ENCODE data around the gene BCL2L13. TPM values are rescaled to one million over a fixed set of nuclear protein-coding genes. Genes with fewer than 3 reads are reported as not detected.
"Not testable (repeated sequence)": the region's sequence is repeated elsewhere in the genome, so short reads cannot be mapped to it uniquely, and the experiment has no call there.

BCL2L13 gene
- polyA plus RNA-seq, 1 donor from 2014 or later = 41.8 TPM

GRCh38 chr22:17647991-17648390, 9.4 kb downstream of the BCL2L13 start:
- Mint-ChIP-seq H3K9me3 (no peaks in the 10 kb centered on the region), H3K4me3 (no peak overlapping the region), H3K36me3 (peaks cover 1% of the 10 kb centered on the region), H3K27ac (no peak overlapping the region), H3K4me1 (peaks cover 2 to 4% (median 4%) of the 10 kb centered on the region in 3 donors), H3K27me3 (no peaks in the 10 kb centered on the region)

GRCh38 chr22:17648569-17648968, 10.0 kb downstream of the BCL2L13 start:
- Mint-ChIP-seq H3K36me3 (peaks cover 1% of the 10 kb centered on the region), H3K27ac (no peak overlapping the region), H3K27me3 (no peaks in the 10 kb centered on the region), H3K4me1 (peaks cover 3 to 7% (median 4%) of the 10 kb centered on the region in 3 donors), H3K4me3 (no peak overlapping the region), H3K9me3 (no peaks in the 10 kb centered on the region)

- Mint-ChIP-seq H3K36me3 (peaks cover 5% of the 10 kb centered on the region), H3K9me3 (no peaks in the 10 kb centered on the region), H3K27ac (no peak overlapping the region), H3K27me3 (no peaks in the 10 kb centered on the region), H3K4me1 (peaks cover 0 to 4% (median 3%) of the 10 kb centered on the region in 3 donors), H3K4me3 (no peak overlapping the region)
Observed at GRCh38 chr22:17655289-17655688, 16.7 kb downstream of the BCL2L13 start.

DNA sequence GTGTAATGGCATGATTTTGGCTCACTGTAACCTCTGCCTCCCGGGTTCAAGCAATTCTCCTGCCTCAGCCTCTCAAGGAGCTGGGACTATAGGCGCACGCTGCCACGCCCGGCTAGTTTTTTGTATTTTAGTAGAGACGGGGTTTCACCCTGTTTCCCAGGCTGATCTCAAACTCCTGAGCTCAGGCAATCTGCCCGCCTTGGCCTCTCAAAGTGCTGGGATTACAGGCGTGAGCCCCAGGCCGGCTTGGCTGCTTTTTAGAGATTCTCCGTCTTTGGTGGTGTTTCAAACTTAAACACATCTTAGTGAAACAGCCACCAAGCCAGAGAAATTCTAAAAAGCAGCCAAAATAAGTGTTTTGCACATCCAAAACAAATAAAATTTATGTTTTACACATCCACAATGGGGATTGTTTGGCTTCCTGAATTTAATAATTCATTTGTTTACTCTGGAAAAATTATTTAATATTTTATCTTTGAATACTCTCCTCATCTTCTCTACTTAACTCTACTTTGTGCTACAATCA, 18.4 kb downstream of the BCL2L13 start:
- H3K9me3 Mint-ChIP-seq = no peaks in the 10 kb centered on the region
- H3K4me3 Mint-ChIP-seq = no peak overlapping the region
- no peak overlapping the region for H3K27ac Mint-ChIP-seq
- peaks cover 0 to 4% (median 2%) of the 10 kb centered on the region in 3 donors for H3K4me1 Mint-ChIP-seq
- H3K27me3 Mint-ChIP-seq = no peaks in the 10 kb centered on the region
- peaks cover 5% of the 10 kb centered on the region for H3K36me3 Mint-ChIP-seq

GRCh38 chr22:17664414-17665055, 26.0 kb downstream of the BCL2L13 start:
- peaks cover 3 to 5% (median 3%) of the 10 kb centered on the region in 3 donors for H3K4me1 Mint-ChIP-seq
- no peaks in the 10 kb centered on the region for H3K27me3 Mint-ChIP-seq
- no peak overlapping the region for H3K27ac Mint-ChIP-seq
- H3K9me3 Mint-ChIP-seq = peaks cover 0 to 8% (median 0%) of the 10 kb centered on the region in 3 donors
- H3K36me3 Mint-ChIP-seq = peaks cover 17% of the 10 kb centered on the region
- H3K4me3 Mint-ChIP-seq = peak overlapping the region in 1 of 4 donors; percentile 9

DNA sequence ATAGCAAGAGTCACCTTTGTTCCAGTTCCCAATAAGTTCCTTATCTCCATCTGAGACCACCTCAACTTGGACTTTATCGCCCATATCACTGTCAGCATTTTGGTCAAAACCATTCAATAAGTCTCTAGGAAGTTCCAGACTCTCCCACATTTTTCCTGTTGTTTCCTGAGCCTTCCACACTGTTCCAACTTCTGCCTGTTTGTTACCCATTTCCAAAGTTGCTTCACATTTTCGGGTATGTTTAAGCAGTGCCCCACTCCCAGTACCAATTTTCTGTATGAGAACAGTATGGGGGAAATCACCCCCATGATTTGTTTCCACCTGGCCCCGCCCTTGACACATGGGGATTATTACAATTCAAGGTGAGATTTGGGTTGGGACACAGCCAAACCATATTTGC, 26.7 kb downstream of the BCL2L13 start:
- H3K36me3 Mint-ChIP-seq = peaks cover 17% of the 10 kb centered on the region
- no peak overlapping the region for H3K27ac Mint-ChIP-seq
- peaks cover 0 to 8% (median 0%) of the 10 kb centered on the region in 3 donors for H3K9me3 Mint-ChIP-seq
- H3K27me3 Mint-ChIP-seq = no peaks in the 10 kb centered on the region
- H3K4me1 Mint-ChIP-seq = peaks cover 3 to 5% (median 4%) of the 10 kb centered on the region in 3 donors
- H3K4me3 Mint-ChIP-seq = no peak overlapping the region

GRCh38 chr22:17665854-17666253, 27.3 kb downstream of the BCL2L13 start:
- H3K4me1 Mint-ChIP-seq = peaks cover 3 to 5% (median 4%) of the 10 kb centered on the region in 3 donors
- peaks cover 21% of the 10 kb centered on the region for H3K36me3 Mint-ChIP-seq
- H3K4me3 Mint-ChIP-seq = no peak overlapping the region
- no peak overlapping the region for H3K27ac Mint-ChIP-seq
- H3K27me3 Mint-ChIP-seq = no peaks in the 10 kb centered on the region
- H3K9me3 Mint-ChIP-seq = peaks cover 0 to 8% (median 0%) of the 10 kb centered on the region in 3 donors

DNA sequence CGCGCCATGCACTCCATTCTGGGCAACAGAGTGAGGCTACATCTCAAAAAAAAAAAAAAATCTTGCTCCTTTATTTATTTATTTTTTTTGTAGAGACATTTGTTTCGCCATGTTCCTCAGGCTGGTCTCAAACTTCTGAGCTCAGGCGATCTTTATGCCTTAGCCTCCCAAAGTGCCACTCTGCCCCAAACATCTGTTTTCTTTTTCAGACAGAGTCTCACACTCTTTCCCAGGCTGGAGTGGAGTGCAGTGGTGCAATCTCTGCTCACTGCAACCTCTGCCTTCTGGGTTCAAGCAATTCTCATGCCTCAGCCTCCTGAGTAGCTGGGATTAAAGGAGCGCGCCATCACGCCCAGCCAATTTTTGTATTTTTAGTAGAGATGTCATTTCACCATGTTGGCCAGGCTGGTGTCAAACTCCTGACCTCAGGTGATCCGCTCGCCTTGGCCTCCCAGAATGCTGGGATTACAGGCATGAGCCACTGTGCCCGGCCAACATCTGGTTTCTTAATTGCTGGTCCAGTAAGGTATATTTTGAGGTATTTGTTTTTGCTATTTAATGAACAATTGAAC, 33.0 kb downstream of the BCL2L13 start:
- not testable (repeated sequence) for H3K27ac Mint-ChIP-seq, H3K9me3 Mint-ChIP-seq, H3K36me3 Mint-ChIP-seq, H3K27me3 Mint-ChIP-seq, H3K4me3 Mint-ChIP-seq
- peaks cover 0 to 14% (median 5%) of the 10 kb centered on the region in 3 donors for H3K4me1 Mint-ChIP-seq

GRCh38 chr22:17672417-17672991, 33.9 kb downstream of the BCL2L13 start:
- Mint-ChIP-seq H3K9me3 (no peaks in the 10 kb centered on the region), H3K27ac (no peak overlapping the region), H3K36me3 (peaks cover 6% of the 10 kb centered on the region), H3K4me1 (peaks cover 0 to 14% (median 5%) of the 10 kb centered on the region in 3 donors), H3K4me3 (no peak overlapping the region), H3K27me3 (no peaks in the 10 kb centered on the region)

- Mint-ChIP-seq H3K9me3 (no peaks in the 10 kb centered on the region), H3K27ac (peak overlapping the region in 1 of 3 donors; percentile 27), H3K4me1 (peaks cover 4 to 19% (median 6%) of the 10 kb centered on the region in 3 donors), H3K4me3 (no peak overlapping the region), H3K36me3 (peaks cover 6% of the 10 kb centered on the region), H3K27me3 (no peaks in the 10 kb centered on the region)
Observed at GRCh38 chr22:17674152-17674551, 35.6 kb downstream of the BCL2L13 start.

- no peak overlapping the region for H3K27ac Mint-ChIP-seq
- H3K27me3 Mint-ChIP-seq = no peaks in the 10 kb centered on the region
- no peak overlapping the region for H3K4me3 Mint-ChIP-seq
- no peaks in the 10 kb centered on the region for H3K9me3 Mint-ChIP-seq
- peaks cover 3 to 15% (median 6%) of the 10 kb centered on the region in 3 donors for H3K4me1 Mint-ChIP-seq
- H3K36me3 Mint-ChIP-seq = peaks cover 4% of the 10 kb centered on the region
Observed at GRCh38 chr22:17675584-17675983, 37.0 kb downstream of the BCL2L13 start.

GRCh38 chr22:17678817-17679385, 40.3 kb downstream of the BCL2L13 start:
- peaks cover 3% of the 10 kb centered on the region for H3K36me3 Mint-ChIP-seq
- H3K9me3 Mint-ChIP-seq = no peaks in the 10 kb centered on the region
- H3K4me1 Mint-ChIP-seq = peaks cover 0 to 19% (median 11%) of the 10 kb centered on the region in 3 donors
- H3K27me3 Mint-ChIP-seq = no peaks in the 10 kb centered on the region
- H3K27ac Mint-ChIP-seq = no peak overlapping the region
- H3K4me3 Mint-ChIP-seq = no peak overlapping the region

- Mint-ChIP-seq H3K9me3 (no peaks in the 10 kb centered on the region), H3K27ac (no peak overlapping the region), H3K36me3 (peaks cover 3% of the 10 kb centered on the region), H3K4me3 (no peak overlapping the region), H3K27me3 (no peaks in the 10 kb centered on the region), H3K4me1 (peaks cover 0 to 13% (median 7%) of the 10 kb centered on the region in 3 donors)
Observed at GRCh38 chr22:17684245-17684644, 45.7 kb downstream of the BCL2L13 start.

DNA sequence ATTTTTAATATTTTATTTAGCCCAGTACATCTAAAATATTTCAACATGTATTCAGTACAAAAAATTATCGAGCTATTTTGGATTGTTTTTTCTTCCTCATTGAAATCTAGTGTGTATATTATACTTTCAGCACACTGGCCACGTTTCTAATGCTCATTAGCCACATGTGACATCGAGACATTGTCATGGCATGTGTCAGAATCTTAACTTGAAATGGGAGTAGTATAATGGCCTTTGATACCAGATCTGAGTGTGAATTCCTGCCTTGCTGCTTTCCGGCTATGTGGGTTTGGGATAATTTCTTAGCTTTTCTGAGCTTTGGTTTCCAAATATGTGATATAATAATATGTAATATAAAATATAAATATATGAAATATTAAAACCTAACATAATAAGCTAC, 54.3 kb downstream of the BCL2L13 start:
- Mint-ChIP-seq H3K4me1 (peaks cover 2 to 4% (median 3%) of the 10 kb centered on the region in 3 donors), H3K9me3 (no peaks in the 10 kb centered on the region), H3K27me3 (no peaks in the 10 kb centered on the region), H3K27ac (no peak overlapping the region), H3K4me3 (no peak overlapping the region), H3K36me3 (no peaks in the 10 kb centered on the region)

DNA sequence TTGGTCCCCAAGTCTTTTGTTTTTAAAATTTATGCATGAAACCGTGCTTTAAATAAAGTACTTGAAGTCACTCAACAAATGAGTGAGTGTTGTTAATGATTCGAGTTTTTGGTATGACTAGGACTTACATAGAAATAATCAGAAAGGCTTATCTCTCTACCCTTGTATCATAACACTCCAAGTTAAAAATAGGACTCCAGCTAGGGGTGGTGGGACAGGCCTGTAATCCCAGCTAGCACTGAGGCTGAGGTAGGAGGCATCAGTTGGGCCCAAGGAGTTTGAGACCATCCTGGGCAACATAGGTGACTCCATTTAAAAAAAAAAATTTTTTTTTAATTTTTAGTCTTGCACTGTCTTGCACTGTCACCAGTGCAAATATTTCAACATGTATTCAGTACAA, 55.6 kb downstream of the BCL2L13 start:
- H3K9me3 Mint-ChIP-seq = no peaks in the 10 kb centered on the region
- H3K4me1 Mint-ChIP-seq = peaks cover 2 to 4% (median 3%) of the 10 kb centered on the region in 3 donors
- H3K36me3 Mint-ChIP-seq = no peaks in the 10 kb centered on the region
- no peak overlapping the region for H3K27ac Mint-ChIP-seq
- no peak overlapping the region for H3K4me3 Mint-ChIP-seq
- no peaks in the 10 kb centered on the region for H3K27me3 Mint-ChIP-seq

Data from IgD-negative memory B cell (primary cell).